DND-41 (cell line): ENCODE measurements around the gene KLK14.

ENCODE experiments used
- ATAC-seq: fragments of 200-7000 bp; cut with Tn5 transposase; 3 replicates; pipeline ENCODE4 v1.9.1; 2021; ENCODE audit warnings: low read depth; ENCODE audit not compliant: insufficient read depth
- DNase-seq: peaks from one replicate; pipeline ENCODE4 v3.0.0-alpha.2; 2020
- H2AFZ ChIP-seq: 2 replicates; pipeline ENCODE4 v1.6.0; 2012; ENCODE audit warnings: low read depth, low read length
- H3K27ac ChIP-seq: 2 replicates; pipeline ENCODE4 v1.5.1; 2012; ENCODE audit warnings: low read length, inconsistent platforms
- H3K27me3 ChIP-seq: fragments of 200-600 bp; sonication (generic); 2 replicates; pipeline ENCODE4 v1.6.0; 2012; ENCODE audit warnings: low read length, mild to moderate bottlenecking, inconsistent platforms; ENCODE audit not compliant: insufficient read depth, poor library complexity
- H3K36me3 ChIP-seq: 2 replicates; pipeline ENCODE4 v1.5.1; 2012; ENCODE audit warnings: low read length, inconsistent platforms; ENCODE audit not compliant: insufficient read depth
- H3K4me1 ChIP-seq: 2 replicates; pipeline ENCODE4 v1.5.1; 2012; ENCODE audit warnings: mild to moderate bottlenecking, low read length; ENCODE audit not compliant: insufficient read depth
- H3K4me2 ChIP-seq: 2 replicates; pipeline ENCODE4 v1.6.0; 2012; ENCODE audit warnings: mild to moderate bottlenecking, moderate library complexity, low read length, inconsistent platforms; ENCODE audit not compliant: insufficient read depth
- H3K4me3 ChIP-seq, 2 experiments: fragments of 200-600 bp in 1 of 2; shearing (Covaris generic) in 1 of 2; 2 replicates each; pipeline ENCODE4 v1.5.1; 2012 to 2016; ENCODE audit warnings: inconsistent platforms in 2 of 2, low read length in 2 of 2, mild to moderate bottlenecking in 2 of 2, low read depth in 1 of 2, moderate library complexity in 1 of 2
- H3K79me2 ChIP-seq: 2 replicates; pipeline ENCODE4 v1.6.0; 2012; ENCODE audit warnings: low read length, inconsistent platforms; ENCODE audit not compliant: insufficient read depth
- H3K9ac ChIP-seq: 2 replicates; pipeline ENCODE4 v1.6.0; 2012; ENCODE audit warnings: low read depth, mild to moderate bottlenecking, inconsistent platforms, low read length, moderate library complexity
- H3K9me3 ChIP-seq: 2 replicates; pipeline ENCODE4 v1.5.1; 2012; ENCODE audit warnings: low read length, moderate library complexity, mild to moderate bottlenecking, inconsistent platforms; ENCODE audit not compliant: insufficient read depth, severe bottlenecking
- H4K20me1 ChIP-seq: 2 replicates; pipeline ENCODE4 v1.6.0; 2012; ENCODE audit warnings: low read length; ENCODE audit not compliant: insufficient read depth
- EZH2 ChIP-seq: IDR thresholded peaks from 3 replicates; pipeline ENCODE4 v1.6.1; 2012; ENCODE audit warnings: borderline replicate concordance, low read depth, mild to moderate bottlenecking, moderate library complexity, low read length, inconsistent platforms; ENCODE audit not compliant: severe bottlenecking
- TF ChIP-seq, protein P1 (sequence below): IDR thresholded peaks from 2 replicates; pipeline ENCODE4 v1.5.1; 2012; ENCODE audit warnings: borderline replicate concordance, low read length, moderate library complexity, mild to moderate bottlenecking; ENCODE audit not compliant: poor library complexity, severe bottlenecking; ENCODE audit errors: extremely low read depth

The KLK14 gene

DNA sequence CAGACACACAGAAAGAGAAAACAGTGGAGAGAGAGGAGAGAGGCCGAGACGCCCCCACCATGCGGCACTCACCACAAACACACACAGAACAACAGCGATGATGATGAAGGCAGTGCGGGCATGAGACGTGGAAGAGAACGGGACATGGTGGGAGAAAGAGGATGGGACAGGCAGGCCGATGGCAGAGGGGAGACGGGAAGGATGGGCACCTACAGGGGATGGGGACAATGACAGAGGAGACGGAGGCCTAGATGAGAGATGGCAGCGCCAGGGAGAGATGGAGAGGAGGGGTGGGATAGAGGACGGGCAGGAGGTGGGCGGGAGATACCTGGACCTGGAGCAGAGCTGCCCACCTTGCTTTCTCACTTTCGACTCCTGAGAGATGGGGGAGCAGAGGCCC lies 1.1 kb upstream of the KLK14 start:
- no peak overlapping the region for H2AFZ ChIP-seq
- H3K4me1 ChIP-seq: no peaks in the 10 kb centered on the region
- H3K4me3 ChIP-seq: no peak overlapping the region
- H4K20me1 ChIP-seq: no peaks in the 10 kb centered on the region
- no peak for ATAC-seq
- no peak overlapping the region for H3K9ac ChIP-seq
- DNase-seq: no peak
- no peaks in the 10 kb centered on the region for H3K36me3 ChIP-seq
- TF ChIP-seq, protein P1, sequence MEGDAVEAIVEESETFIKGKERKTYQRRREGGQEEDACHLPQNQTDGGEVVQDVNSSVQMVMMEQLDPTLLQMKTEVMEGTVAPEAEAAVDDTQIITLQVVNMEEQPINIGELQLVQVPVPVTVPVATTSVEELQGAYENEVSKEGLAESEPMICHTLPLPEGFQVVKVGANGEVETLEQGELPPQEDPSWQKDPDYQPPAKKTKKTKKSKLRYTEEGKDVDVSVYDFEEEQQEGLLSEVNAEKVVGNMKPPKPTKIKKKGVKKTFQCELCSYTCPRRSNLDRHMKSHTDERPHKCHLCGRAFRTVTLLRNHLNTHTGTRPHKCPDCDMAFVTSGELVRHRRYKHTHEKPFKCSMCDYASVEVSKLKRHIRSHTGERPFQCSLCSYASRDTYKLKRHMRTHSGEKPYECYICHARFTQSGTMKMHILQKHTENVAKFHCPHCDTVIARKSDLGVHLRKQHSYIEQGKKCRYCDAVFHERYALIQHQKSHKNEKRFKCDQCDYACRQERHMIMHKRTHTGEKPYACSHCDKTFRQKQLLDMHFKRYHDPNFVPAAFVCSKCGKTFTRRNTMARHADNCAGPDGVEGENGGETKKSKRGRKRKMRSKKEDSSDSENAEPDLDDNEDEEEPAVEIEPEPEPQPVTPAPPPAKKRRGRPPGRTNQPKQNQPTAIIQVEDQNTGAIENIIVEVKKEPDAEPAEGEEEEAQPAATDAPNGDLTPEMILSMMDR: no peak
- no peak for TF ChIP-seq EZH2
- no peak overlapping the region for H3K4me2 ChIP-seq
- H3K79me2 ChIP-seq: no peaks in the 10 kb centered on the region
- H3K27me3 ChIP-seq: no peaks in the 10 kb centered on the region
- no peak overlapping the region for H3K27ac ChIP-seq
- no peaks in the 10 kb centered on the region for H3K9me3 ChIP-seq

DNA sequence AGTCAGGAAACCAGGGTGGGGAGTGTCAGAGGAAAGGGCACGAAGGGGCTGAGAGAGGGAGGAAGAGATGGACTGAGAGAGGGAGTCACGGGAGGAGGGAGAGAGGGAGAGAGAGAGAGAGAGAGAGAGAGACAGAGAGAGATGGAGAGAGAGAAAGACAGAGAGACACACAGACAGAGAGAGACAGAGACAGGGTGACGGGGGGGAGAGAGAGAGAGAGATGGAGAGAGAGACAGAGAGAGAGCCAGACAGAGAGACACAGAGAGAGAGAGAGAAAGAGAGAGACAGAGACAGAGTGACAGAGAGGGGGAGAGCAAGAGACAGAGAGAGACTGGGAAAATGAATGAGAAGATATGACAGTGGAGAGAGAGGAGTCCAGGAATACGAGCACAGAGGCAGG lies 494 bp upstream of the KLK14 start:
- Histone ChIP-seq H3K36me3 (no peaks in the 10 kb centered on the region), H3K4me2 (no peak overlapping the region), H3K79me2 (no peaks in the 10 kb centered on the region), H3K9ac (no peak overlapping the region), H3K4me3 (no peak overlapping the region), H3K4me1 (no peaks in the 10 kb centered on the region), H4K20me1 (no peaks in the 10 kb centered on the region), H3K9me3 (no peaks in the 10 kb centered on the region), H3K27ac (no peak overlapping the region), H3K27me3 (no peaks in the 10 kb centered on the region), H2AFZ (no peak overlapping the region)
- ATAC-seq (no peak), DNase-seq (no peak)
- TF ChIP-seq, protein P1: no peak
- TF ChIP-seq EZH2: no peak

DNA sequence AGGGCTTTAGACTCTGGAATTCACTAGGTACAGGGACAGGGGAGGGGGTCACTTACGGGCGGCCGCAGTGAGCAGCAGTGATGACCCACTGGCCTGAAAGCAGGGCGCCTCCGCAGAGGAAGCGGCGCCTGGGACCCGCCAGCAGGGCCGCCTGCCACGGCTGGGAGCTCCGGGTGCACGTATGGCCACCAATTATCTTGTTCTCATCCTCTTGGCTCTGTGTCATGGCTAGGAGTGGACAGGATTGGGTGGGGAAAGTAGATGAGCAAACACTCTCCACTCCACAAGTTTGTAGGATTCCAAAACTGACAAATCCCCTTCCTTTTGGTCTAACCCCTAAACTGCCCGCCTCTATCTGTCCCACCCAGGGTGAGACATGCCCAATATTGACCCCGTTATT lies 1.2 kb downstream of the KLK14 start:
- TF ChIP-seq, protein P1: no peak
- no peak for TF ChIP-seq EZH2

More for the DNA sequence above, 1.2 kb downstream of the KLK14 start:
- no peak overlapping the region for H3K27ac ChIP-seq
- H3K36me3 ChIP-seq: no peaks in the 10 kb centered on the region
- no peaks in the 10 kb centered on the region for H3K79me2 ChIP-seq
- no peak for ATAC-seq
- no peak overlapping the region for H2AFZ ChIP-seq
- no peaks in the 10 kb centered on the region for H3K27me3 ChIP-seq
- no peaks in the 10 kb centered on the region for H4K20me1 ChIP-seq
- H3K4me2 ChIP-seq: no peak overlapping the region
- H3K4me1 ChIP-seq: no peaks in the 10 kb centered on the region
- DNase-seq: no peak
- no peak overlapping the region for H3K9ac ChIP-seq
- no peak overlapping the region for H3K4me3 ChIP-seq
- H3K9me3 ChIP-seq: no peaks in the 10 kb centered on the region
